ENCODE results near the gene SF3B6.
"Not testable (repeated sequence)": the region's sequence is repeated elsewhere in the genome, so short reads cannot be mapped to it uniquely, and the experiment has no call there.

SF3B6 gene, protein sequence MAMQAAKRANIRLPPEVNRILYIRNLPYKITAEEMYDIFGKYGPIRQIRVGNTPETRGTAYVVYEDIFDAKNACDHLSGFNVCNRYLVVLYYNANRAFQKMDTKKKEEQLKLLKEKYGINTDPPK

DNA sequence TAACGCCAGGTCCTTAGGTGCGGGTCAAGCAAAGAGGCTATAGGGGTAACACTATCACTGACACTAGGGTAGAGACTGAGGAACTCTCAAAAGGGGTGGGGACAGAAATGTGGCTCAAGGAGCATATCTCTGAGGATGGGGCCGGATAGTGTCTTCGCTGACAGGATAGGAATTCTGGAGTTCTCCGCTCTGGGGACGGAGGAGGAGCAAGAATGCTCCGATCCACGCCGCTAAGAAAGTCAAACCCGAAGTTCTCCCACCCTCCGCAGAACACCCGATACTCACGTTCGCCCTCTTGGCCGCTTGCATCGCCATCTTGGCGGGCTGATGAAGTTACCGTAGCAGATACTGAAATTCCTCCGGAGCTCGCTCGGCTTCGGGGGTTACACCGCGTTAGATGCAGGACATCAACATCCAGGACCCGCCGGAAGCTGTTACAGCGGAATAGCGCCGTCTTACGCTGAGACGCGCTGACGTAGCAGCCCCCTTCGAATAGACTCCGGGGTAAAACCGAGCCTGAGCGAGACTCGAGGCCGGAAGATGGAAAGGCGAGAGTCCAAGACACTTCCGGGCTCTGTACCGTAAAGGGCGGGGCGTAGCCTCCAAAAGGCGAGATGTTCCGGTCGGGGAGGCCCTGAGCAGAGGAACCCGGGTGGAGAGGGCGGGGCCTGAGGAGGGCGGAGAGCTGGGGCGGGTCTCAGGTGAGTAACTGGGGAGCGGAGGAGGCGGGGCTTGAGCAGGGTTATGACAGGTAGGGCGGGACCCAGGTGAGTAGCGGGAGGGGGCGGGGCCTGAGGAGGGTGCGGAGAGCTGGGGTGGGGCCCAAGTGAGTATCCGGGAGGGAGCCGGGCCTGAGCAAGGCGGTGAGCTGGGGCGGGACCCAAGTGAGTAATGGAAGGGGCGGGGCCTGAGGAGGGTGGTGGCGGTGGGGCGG is at the start of gene SF3B6:
Gene SF3B6, minus strand, starts transcription at position 412 of the 934 bp plus-strand sequence. Its CDS starts 97 bp downstream, at position 315.
- DNase-seq (ENCODE audit: low read depth), result peak; percentile 100

DNA sequence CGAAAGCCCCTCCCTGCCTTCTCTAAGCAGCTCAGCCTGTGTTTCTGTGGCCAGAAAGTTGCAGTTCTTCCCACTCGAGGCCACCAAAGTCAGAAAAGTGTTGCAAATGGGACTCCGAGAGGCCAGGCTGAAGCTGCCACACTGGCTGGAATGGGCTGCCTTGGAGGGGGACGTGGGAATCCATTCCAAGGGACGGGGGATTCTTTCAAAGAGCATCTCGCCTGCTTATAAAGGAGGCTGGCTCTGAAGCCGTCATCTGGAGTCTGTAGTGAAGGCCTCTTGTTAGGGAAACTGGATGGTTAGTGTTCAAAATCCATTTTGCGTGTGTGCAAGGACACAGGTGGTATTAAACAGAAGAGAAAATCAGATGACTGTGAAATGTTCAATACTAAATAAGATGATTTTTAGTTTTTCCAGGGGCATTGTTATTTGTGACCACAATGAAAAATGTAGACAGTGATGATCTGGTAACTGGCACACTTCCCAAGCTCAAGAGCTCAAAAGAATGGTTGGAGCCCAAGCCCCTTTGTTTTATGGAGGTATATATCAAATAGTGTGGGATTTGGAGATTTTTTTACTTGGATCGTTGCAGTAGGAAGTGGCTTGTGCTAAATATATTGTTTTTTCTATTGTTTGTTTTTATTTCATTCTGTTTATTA is 47.9 kb upstream of the SF3B6 start:
- no peak for DNase-seq (ENCODE audit: low read depth)

DNA sequence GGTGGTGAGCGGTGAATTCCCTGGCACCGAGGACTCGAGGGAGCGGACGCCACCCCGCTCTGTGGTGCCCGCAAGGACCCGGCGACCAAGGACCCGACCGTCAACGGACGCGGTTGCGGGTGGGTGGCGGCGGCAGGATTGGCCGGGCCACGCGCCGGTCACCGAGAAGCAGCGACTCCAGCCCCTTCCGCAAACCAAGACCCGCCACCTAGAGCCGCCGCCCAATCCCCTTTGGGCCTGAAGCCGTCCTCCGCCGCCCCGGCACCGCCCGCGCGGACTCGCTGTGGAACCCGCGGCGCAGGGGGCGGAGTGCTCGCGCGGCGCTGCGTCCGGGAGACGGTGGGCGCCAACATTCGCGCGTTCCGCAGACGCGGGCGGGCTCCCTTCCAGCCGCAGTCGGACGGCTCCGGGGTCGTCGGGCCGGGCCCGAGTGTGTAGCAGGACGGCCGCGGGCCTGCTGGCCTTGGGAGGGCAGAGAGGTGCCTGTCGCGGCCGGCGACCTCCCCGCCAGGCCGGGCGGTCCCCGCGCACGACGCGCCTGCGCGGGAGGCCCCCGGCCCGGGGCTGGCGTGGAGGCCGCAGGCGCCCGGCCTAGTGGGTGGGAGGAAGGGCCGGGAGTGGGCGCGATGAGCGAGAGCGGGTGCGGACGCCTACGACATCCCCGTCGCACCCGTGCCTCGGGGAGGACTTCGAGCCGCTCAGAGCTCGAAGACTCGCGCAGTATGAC is 47.2 kb upstream of the SF3B6 start, which contains the start of the genes FAM228B and PFN4:
Gene FAM228B, plus strand, starts transcription at position 275 of the 727 bp plus-strand sequence. CDS start 893 bp downstream, outside the sequence.
Gene PFN4, minus strand, starts transcription at position 140 of the 727 bp plus-strand sequence. CDS start 799 bp downstream, outside the sequence.
- no peak for DNase-seq (ENCODE audit: low read depth)

DNA sequence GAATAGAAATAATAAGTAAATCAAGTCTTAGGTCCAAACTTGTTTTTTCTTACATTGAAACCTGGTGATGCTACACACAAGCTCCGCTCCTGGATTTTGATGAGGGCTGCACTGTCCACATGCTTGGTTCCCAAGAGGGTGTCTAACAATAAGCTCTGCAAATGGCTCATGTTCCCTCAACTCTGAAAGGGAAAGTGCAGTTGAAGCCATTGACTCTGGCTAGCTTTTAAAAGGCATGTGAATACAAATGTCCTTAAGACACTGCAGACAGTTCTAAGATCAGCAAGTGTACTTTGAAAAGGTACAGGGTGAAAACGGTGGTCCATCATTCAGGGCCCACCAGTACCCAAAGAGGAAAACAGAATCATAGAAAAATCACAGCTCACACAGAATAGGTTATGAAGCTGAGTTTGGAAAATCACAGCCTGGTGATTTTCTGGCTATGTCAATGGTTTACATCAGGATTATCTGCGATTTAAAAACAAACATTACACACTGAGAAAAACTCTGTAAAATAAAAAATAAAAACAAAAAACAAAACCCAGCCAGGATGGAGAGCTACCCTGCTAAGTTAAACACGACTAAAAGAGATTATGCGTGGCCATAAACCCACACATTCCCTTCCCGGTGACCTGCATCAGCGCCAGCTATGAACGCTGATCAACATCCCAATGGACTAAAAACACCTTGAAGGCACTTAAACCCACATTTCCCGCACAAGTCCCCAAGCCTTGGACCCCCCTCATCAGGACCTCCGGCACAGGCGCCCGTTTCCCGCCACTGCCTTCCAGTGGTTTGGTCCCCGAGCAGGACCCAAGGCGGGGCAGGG is 46.5 kb upstream of the SF3B6 start:
- DNase-seq (ENCODE audit: low read depth), result no peak

DNA sequence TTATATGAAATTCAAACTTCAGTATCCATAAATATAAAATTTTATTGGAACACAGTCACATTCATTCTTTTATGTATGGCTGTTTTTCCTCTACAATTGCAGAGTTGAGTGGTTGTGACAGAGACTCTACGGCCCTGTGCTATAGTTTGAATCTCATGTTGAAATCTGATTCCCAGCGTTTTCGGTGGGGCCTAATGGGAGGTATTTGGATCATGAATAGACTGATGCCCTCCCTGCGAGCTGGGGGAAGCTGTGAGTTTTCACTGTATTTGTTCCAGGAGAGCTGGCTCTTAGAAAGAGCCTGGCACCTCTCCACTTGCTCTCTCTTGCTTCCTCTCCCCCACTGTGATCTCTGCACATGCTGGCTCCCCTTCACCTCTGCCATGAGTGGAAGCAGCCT is 45.3 kb upstream of the SF3B6 start:
- no peak for DNase-seq (ENCODE audit: low read depth)

- DNase-seq (ENCODE audit: low read depth), result no peak
Observed at GRCh38 chr2:24121066-24121465, 44.9 kb upstream of the SF3B6 start.

DNA sequence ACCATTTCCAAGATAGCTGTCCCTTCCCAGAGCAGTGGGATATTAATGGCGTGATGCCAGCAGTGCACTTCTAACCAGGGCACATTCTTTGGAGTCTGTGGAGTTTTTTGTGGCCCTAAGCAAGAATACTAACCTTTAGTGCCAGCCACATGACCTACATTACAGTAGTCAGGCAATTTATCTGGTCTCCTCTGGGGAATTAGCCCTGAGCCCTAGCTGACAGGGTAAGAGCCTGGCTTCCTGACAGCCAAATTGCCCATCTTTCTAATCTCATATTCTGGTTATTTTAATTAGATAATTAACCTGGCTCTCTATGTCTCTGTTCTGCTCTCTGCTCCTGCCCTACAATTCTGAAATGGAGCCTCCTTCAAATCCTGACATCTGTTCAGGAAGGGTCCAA is 41.8 kb upstream of the SF3B6 start:
- DNase-seq (ENCODE audit: low read depth), result no peak

GRCh38 chr2:24115057-24115456 is 38.9 kb upstream of the SF3B6 start:
- DNase-seq (ENCODE audit: low read depth), result no peak

GRCh38 chr2:24111407-24111901 is 35.3 kb upstream of the SF3B6 start:
- no peak for DNase-seq (ENCODE audit: low read depth)

- DNase-seq (ENCODE audit: low read depth), result no peak
Observed at GRCh38 chr2:24110660-24111303, 34.7 kb upstream of the SF3B6 start.

- DNase-seq (ENCODE audit: low read depth), result not testable (repeated sequence)
Observed at GRCh38 chr2:24109431-24109830, 33.3 kb upstream of the SF3B6 start.

- no peak for DNase-seq (ENCODE audit: low read depth)
Observed at GRCh38 chr2:24107336-24107735, 31.2 kb upstream of the SF3B6 start.

- no peak for DNase-seq (ENCODE audit: low read depth)
Observed at GRCh38 chr2:24106786-24107185, 30.7 kb upstream of the SF3B6 start.

- no peak for DNase-seq (ENCODE audit: low read depth)
Observed at GRCh38 chr2:24105816-24106215, 29.7 kb upstream of the SF3B6 start.

DNA sequence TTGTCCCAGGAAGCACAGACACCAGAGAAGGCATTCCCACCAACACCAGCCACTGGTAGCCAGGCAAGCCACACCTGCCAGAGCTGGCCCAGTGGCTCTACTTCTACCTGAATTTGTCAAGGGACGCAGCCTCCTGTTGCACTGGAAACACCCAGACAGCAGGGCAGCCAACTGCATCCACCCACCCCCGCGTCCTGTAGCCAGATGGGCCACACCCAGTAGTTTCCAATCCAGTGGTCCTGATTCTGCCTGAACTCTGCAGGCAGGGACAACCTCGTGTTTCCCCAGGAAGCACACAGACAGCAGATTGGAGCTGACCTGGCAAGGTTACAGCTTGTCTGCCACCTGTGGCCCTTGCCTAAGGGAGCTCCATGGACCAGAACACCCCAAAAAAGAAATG is 28.8 kb upstream of the SF3B6 start:
- DNase-seq (ENCODE audit: low read depth), result no peak

DNA sequence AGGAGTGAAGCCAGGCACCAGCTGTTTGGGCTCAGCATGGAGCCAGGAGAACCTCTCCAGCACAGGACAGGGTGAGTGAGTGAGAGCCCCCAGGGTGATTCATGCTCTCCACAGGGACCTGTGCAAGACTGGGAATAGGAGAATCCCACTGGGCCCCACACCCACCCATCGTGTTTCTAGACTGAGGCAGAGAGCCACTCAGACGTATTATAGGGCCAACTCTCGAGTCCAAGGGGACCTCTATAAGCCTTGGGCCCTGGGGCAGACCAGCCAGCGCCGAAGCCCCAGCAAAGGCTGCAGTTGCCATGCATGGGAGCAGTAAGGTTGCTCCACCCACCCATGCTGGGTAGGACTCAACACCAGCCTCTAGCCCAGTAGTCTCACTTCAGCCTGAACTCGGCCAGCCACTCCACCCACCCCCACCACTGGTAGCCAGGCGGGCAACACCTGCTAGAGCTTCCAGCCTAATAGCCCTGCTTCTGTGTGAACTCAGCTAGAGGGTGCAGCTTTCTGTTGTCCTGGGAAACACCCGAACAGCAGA is 28.1 kb upstream of the SF3B6 start:
- no peak for DNase-seq (ENCODE audit: low read depth)

DNA sequence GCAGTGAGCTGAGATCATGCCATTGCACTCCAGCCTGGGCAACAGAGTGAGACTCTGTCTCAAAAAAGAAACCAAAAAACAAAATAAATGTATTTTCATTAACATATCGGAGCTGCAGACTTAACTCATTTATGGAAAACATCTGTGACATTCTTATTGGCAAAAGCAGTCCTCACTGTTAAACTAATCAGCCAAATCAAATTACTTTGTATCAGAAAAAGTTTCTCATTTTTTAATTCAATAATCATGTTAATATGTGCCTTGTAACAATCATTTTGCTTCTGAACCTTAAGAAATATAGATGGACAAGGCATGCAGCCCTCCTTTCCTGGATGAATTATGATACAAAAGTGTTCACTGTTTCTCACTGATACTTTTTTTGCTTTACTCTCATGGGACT is 26.6 kb upstream of the SF3B6 start:
- DNase-seq (ENCODE audit: low read depth), result no peak

- DNase-seq (ENCODE audit: low read depth), result no peak
Observed at GRCh38 chr2:24101992-24102391, 25.9 kb upstream of the SF3B6 start.

DNA sequence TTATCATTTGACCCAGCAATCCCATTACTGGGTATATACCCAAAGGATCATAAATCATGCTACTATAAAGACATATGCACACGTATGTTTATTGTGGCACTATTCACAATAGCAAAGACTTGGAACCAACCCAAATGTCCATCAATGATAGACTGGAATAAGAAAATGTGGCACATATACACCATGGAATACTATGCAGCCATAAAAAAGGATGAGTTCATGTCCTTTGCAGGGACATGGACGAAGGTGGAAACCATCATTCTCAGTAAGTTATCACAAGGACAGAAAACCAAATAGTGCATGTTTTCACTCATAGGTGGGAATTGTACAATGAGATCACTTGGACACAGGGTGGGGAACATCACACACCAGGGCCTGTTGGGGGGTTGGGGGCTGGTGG is 24.6 kb upstream of the SF3B6 start:
- DNase-seq (ENCODE audit: low read depth), result not testable (repeated sequence)

GRCh38 chr2:24095171-24095677 is 19.1 kb upstream of the SF3B6 start:
- not testable (repeated sequence) for DNase-seq (ENCODE audit: low read depth)
